G401.6 (cell line): ENCODE results near the gene CSNK1G1.
A peak's percentile ranks its signal among the peaks of the same experiment; 100 is the strongest.
"Not testable (repeated sequence)": the region's sequence is repeated elsewhere in the genome, so short reads cannot be mapped to it uniquely, and the experiment has no call there.

Source experiments
- FAIRE-seq: peaks from 2 replicates; lab custom pipeline; 2012; peaks lifted over from hg19 to GRCh38; lab: Jason Lieb, UNC

CSNK1G1 gene

DNA sequence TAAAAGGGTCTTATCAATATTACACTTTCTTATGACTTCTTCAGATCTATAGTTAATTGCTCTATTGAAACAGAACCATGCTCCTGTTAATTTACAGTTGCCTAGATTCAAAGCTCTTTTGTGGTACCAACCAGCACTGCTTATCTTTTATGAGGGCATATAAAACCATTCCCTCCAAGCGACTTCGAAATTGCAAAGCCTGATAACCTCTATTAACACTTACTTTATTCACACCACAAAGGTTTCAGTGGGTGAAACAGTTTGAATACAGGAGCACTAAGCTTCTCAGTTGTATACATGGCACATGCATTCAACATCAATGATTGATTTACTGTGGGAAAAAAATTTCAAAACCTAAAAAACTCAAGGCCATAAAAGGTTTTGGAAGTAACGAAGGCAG lies 118.3 kb downstream of the CSNK1G1 start:
- no peak for FAIRE-seq

DNA sequence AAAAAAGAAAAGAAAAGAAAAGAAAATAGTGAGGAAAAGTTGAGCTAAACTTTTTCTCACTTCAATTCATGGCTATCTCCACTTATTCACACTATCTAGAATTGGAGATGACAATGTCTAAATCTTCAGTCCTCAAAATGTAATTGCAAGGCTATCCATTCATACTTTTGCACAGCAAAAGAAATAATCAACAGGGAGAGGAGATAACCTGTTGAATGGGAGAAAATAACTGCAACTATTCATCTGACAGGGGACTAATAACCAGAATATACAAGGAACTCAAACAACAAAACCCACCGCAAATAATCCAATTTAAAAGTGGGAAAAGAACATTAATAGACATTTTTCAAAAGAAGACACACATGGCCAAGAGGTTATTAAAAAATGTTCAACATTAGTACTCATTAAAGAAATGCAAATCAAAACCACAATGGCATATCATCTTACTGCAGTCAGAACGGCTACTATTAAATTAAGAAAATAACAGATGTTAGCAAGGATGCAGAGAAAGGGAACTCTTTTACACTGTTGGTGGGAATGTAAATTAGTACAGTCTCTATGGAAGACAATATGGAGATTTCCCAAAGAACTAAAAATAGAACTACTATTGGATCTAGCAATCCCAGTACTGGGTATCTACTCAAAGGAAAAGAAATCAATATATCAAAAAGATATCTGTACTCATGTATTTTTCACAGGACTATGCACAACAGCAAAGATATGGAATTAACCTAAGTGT lies 119.6 kb downstream of the CSNK1G1 start:
- FAIRE-seq, result no peak

DNA sequence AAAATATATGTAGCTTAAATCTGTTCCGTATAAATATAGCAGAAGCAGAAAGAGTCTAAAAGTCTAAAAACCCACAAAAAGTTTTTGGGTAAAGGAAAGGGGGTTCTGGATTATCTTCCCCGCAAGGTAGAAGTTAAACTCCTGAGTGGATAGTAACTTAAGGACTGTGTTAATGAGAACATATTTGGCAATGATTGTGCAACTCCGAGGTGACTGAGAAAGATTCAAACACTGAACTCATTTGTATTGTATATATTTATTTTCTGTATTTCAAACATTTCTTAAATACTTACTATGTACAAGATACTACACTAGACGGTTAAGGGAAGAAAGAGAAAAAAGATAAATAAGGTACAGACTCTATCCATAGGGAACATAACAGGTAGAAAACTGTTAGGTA lies 120.4 kb downstream of the CSNK1G1 start:
- FAIRE-seq, result no peak

DNA sequence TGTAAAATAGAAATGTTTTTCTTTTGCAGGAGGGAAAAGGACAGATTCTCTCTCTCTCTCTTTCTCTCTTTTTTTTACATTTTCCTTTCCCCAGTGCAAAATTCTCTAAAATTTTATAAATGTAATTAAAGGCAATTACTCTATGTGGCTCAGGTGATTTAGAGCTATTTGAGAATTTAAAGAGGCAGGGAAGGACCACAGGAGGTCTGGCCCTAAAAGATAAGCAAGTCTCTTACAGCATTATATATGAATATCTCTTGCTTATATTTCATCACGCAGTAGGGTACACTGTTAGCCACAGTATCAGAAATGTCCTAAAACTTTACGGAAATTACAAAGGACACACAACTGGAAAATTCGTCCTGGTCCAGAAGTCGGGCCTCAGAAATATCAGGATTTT lies 122.7 kb downstream of the CSNK1G1 start:
- FAIRE-seq, result no peak

DNA sequence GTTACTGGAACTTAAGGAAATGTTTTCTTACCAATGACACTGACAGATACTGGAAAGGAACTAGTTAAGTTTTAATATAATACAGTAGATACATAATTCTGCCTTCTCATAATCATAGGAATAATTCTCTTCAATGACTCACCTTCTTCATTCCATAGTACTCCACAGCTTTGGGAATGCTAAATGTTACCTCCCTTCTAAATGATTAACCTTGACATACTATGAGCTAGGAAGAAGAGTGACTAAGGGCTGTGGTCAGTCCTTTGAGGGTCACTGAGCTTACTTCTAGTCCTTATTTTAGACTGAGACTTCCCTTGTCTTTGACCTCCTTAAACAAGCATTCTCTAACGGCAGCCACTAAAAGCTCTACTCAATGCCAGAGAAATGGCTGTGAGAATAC lies 123.6 kb downstream of the CSNK1G1 start:
- no peak for FAIRE-seq

DNA sequence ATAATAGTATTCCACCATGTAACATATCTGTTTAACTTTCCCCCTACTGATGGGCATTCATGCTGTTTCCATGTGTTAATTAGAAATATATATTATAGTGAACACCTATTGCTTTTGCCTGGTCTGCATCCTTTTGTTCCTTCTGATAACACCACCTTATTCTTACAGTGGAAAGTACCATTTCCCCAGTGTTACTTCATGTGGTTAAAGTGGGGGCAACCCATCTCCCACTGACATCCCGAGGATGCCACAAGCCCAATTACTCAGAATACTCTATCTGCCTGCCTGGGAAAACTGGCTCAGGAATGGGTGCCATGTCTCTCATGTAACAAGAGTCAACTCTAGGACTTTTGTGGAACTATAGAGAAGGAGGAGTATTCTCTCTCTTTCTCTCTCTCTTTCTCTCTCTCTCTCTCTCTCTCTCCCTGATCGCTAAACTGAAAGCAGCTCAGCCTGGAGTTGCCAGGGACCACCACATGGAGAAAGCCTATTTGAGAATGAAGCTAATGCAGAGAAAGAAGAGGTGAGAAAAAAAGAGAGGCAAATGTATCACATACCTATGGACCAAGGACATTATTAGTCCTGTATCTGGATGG lies 126.7 kb downstream of the CSNK1G1 start:
- no peak for FAIRE-seq

- no peak for FAIRE-seq
Measured at GRCh38 chr15:64225804-64226203, 130.2 kb downstream of the CSNK1G1 start.

- FAIRE-seq, result no peak
Measured at GRCh38 chr15:64224511-64224910, 131.5 kb downstream of the CSNK1G1 start.

DNA sequence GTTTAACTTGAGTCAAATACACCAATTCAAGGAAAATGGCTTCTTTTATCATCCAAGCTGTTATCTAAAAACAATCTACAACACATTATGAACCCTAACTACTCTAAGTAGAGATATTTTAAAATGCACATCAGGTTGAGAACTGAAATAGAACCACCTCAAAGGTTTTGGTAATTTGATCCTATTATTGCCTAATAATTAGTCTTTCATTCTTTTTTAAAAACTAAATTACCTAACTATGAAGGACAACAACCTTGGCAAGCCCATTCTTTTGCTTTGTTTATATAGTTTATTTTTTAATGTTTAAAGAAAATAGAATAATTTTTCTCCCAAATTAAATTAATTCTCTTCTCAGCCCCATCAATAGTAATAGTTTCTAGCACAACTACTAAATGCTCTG lies 132.1 kb downstream of the CSNK1G1 start:
- no peak for FAIRE-seq

DNA sequence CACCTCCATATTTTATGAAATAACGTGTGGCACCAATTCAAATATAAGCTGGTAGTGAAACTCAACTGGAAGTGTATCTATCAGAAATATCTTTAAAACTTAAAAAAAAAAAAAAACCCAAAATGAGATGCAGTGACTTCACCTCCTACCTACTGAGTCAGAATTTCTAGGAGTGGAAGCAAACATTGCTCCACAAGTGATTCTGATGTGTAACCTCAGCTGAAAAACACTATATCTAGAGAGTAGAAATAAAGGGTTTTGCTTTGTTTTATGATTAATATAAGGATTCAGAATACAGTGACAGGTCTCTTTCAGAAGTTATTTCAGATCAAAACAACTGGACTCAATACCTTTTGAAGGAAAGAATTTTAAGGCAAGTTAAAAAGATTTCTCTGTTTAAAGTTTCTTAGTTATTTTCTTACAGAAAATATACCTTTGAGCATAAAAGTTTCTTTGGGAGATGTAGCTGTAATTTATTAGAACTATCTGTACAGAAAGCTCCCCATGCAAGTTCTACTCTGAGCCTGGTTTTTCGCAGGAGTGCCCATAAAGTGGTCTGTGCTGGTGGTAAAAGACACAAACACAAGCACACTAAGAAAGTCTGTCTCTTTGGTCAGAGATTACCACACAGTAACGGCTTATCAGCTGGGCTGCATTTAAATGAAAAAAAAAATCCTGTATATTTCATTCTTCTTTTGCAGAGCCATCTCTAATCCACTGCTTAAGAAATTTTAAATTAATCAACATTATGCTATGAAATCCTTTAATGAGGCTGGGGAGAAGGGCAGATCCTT lies 133.2 kb downstream of the CSNK1G1 start:
- no peak for FAIRE-seq

- FAIRE-seq, result not testable (repeated sequence)
Measured at GRCh38 chr15:64221911-64222310, 134.1 kb downstream of the CSNK1G1 start.

GRCh38 chr15:64217429-64217750 lies 138.6 kb downstream of the CSNK1G1 start:
- FAIRE-seq, result not testable (repeated sequence)

GRCh38 chr15:64216730-64217428 lies 139.1 kb downstream of the CSNK1G1 start:
- FAIRE-seq, result no peak

- FAIRE-seq, result no peak
Measured at GRCh38 chr15:64216196-64216595, 139.8 kb downstream of the CSNK1G1 start.

DNA sequence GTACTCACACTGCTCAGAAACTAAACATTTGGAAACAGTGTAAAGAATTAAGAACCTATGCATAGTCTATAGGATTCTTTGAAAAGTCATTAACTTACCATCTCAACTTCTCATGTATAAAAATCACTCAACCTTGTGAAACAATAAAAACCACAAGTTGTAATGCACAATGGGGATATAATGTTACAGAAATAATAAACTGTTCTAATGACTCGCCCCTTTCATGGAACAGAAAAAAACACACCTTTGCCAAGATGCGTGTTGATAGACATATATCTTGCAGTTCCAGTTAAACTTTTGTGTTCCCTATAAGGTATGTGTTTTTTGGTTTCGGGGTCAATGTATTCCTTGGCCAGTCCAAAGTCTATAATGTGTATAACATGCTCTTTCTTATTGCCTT lies 142.3 kb downstream of the CSNK1G1 start:
- peak; percentile 11 for FAIRE-seq

DNA sequence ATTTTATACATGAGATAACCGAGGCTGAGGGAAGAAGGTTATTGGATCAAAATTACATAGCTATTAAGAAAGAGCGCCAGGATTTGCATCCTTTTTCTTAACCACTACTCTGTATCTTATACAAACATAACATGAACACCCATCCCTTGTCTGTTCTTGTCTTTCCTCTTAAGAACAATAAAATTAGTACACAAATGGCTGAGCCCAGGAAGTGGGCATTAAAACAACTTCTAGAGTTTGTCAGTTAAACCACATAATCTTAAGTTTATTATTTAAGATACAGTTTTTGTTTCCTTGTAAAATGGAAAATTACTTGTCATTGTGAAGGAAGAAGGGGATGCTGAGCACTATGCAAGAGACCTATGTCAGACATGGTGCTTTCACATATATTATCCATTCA lies 144.3 kb downstream of the CSNK1G1 start:
- peak; percentile 19 for FAIRE-seq

DNA sequence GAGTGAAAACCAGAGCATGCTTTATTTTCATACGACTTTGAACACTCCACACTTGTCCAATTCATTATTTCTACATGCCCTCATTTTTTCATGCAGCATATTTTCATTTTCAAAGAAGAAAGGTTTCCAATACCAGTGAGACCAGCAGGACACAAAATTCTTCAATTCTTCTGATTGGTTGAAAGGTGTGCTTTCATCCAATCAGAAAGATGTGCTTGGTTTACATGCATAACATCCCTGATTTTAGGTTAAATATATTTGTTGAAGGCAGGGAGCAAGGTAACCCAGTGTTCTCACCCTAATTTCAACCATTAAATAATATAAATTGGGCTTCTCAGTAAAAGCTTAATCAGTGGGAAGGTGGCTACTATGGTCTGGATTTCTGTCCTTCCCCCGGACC lies 145.6 kb downstream of the CSNK1G1 start:
- FAIRE-seq, result no peak

GRCh38 chr15:64209680-64210334 lies 146.2 kb downstream of the CSNK1G1 start:
- peak; percentile 95 for FAIRE-seq

- no peak for FAIRE-seq
Measured at GRCh38 chr15:64205202-64205601, 150.8 kb downstream of the CSNK1G1 start.

GRCh38 chr15:64197425-64197824 lies 158.5 kb downstream of the CSNK1G1 start:
- no peak for FAIRE-seq

GRCh38 chr15:64193971-64194370 lies 162.0 kb downstream of the CSNK1G1 start:
- FAIRE-seq, result no peak
